HepG2 (cell line): ENCODE data around the gene INPP5K. TPM values are rescaled to one million over a fixed set of nuclear protein-coding genes. Genes with fewer than 3 reads are reported as not detected.

Source experiments
- ATAC-seq: fragments of 200-7000 bp; cut with Tn5 transposase; 3 replicates; pipeline ENCODE4 v1.9.1; 2020; ENCODE audit warnings: mild to moderate bottlenecking, moderate library complexity
- BruUV-seq: library from RNA; stranded (reverse); fragments of 400-500 nt; replicated peaks from 2 replicates; lab custom pipeline; 2021; lab: Mats Ljungman, UMichigan
- CTCF ChIA-PET: fragments of 300-600 bp; formaldehyde crosslinking; extraction: SDS; loops from one replicate; lab custom pipeline; 2021; ENCODE audit warnings: low total read pairs, inconsistent platforms, low intra/inter-chr PET ratio; lab: Yijun Ruan, JAX
- POLR2A ChIA-PET: fragments of 350-600 bp; sonication (Branson Sonifier 250); formaldehyde crosslinking; loops from one replicate; lab custom pipeline; 2020; ENCODE audit warnings: antibody characterized with exemption, inconsistent platforms; lab: Yijun Ruan, JAX
- DNase-seq: peaks from one replicate; pipeline ENCODE4 v3.0.0-alpha.2; 2015; ENCODE audit warnings: low spot score
- FAIRE-seq: peaks from 3 replicates; lab custom pipeline; 2011; peaks lifted over from hg19 to GRCh38; lab: Jason Lieb, UNC
- H2AFZ ChIP-seq: one replicate; pipeline ENCODE4 v1.6.1; 2011; ENCODE audit warnings: low read length, inconsistent platforms
- H3K27ac ChIP-seq: fragments of 300-600 bp; 3 replicates; pipeline ENCODE4 v1.8.0; 2011; ENCODE audit warnings: mixed run types, mild to moderate bottlenecking, mixed read lengths, low read length, inconsistent platforms; ENCODE audit not compliant: insufficient read depth; ENCODE audit errors: extremely low read length
- H3K27me3 ChIP-seq, 2 experiments: fragments of 200-600 bp in 1 of 2; 2 replicates in 1 of 2; 3 replicates in 1 of 2; pipeline versions ENCODE4 v1.6.0 to v1.8.0; 2011; ENCODE audit warnings: low read length in 2 of 2, mild to moderate bottlenecking in 2 of 2, moderate library complexity in 2 of 2, inconsistent platforms in 1 of 2; ENCODE audit not compliant: insufficient read depth in 2 of 2, control insufficient read depth in 1 of 2
- H3K36me3 ChIP-seq, 2 experiments: fragments of 200-600 bp in 1 of 2; replicated peaks in 1 of 2; 2 replicates in 1 of 2; 3 replicates in 1 of 2; pipeline versions ENCODE4 v1.5.1 to v1.8.0; 2011; ENCODE audit warnings: low read length in 2 of 2, inconsistent platforms in 1 of 2; ENCODE audit not compliant: insufficient read depth in 2 of 2, control insufficient read depth in 1 of 2
- H3K4me1 ChIP-seq: 2 replicates; pipeline ENCODE4 v1.5.1; 2012; ENCODE audit warnings: low read length, inconsistent platforms; ENCODE audit not compliant: insufficient read depth
- H3K4me2 ChIP-seq: 2 replicates; pipeline ENCODE4 v1.6.0; 2011; ENCODE audit warnings: low read depth, low read length, inconsistent platforms
- H3K4me3 ChIP-seq, 3 experiments: fragments of 200-600 bp in 1 of 3; sonication (generic), shearing (Covaris generic) in 1 of 3; replicated peaks in 1 of 3; 2 replicates each; pipeline ENCODE4 v1.5.1; 2011 to 2016; ENCODE audit warnings: low read length in 3 of 3, inconsistent platforms in 2 of 3, low read depth in 2 of 3, mild to moderate bottlenecking in 2 of 3, control low read depth in 1 of 3, mixed read lengths in 1 of 3; ENCODE audit not compliant: insufficient read depth in 1 of 3
- H3K79me2 ChIP-seq: one replicate; pipeline ENCODE4 v1.6.1; 2011; ENCODE audit warnings: low read length, inconsistent platforms; ENCODE audit not compliant: insufficient read depth
- H3K9ac ChIP-seq: 2 replicates; pipeline ENCODE4 v1.6.0; 2011; ENCODE audit warnings: mild to moderate bottlenecking, low read depth, low read length, inconsistent platforms; ENCODE audit not compliant: insufficient read depth
- H3K9me3 ChIP-seq: 2 replicates; pipeline ENCODE4 v1.5.1; 2012; ENCODE audit warnings: mild to moderate bottlenecking, low read length
- H4K20me1 ChIP-seq: 2 replicates; pipeline ENCODE4 v1.6.0; 2011; ENCODE audit warnings: inconsistent platforms, mild to moderate bottlenecking, low read length, moderate library complexity; ENCODE audit not compliant: insufficient read depth
- EED ChIP-seq: sonication (generic); formaldehyde crosslinking; IDR thresholded peaks from 2 replicates; pipeline ENCODE4 v1.5.0; 2020; ENCODE audit warnings: mild to moderate bottlenecking, missing genetic modification reagents
- JDP2 ChIP-seq: sonication (generic); formaldehyde crosslinking; IDR thresholded peaks from 2 replicates; pipeline ENCODE4 v1.8.1; 2022; ENCODE audit warnings: missing genetic modification reagents, borderline replicate concordance
- NFAT5 ChIP-seq: sonication (generic); formaldehyde crosslinking; IDR thresholded peaks from 2 replicates; pipeline ENCODE4 v1.4.0; 2020; ENCODE audit warnings: missing genetic modification reagents
- SP4 ChIP-seq: sonication (generic); formaldehyde crosslinking; IDR thresholded peaks from 2 replicates; pipeline ENCODE4 v1.8.1; 2023; ENCODE audit warnings: mild to moderate bottlenecking, missing genetic modification reagents
- ZNF335 ChIP-seq: sonication (generic); formaldehyde crosslinking; IDR thresholded peaks from 2 replicates; pipeline ENCODE4 v1.4.0; 2020; ENCODE audit warnings: missing genetic modification reagents
- ZNF484 ChIP-seq: sonication (generic); formaldehyde crosslinking; IDR thresholded peaks from 2 replicates; pipeline ENCODE4 v1.5.1; 2020; ENCODE audit warnings: mild to moderate bottlenecking, low read depth, missing genetic modification reagents, borderline replicate concordance
- WGBS: methylation state at CpG from one replicate; pipeline ENCODE4 v1.1.6; 2017; ENCODE audit warnings: low lambda C conversion rate; 5-methylcytosine and 5-hydroxymethylcytosine counted together
- in situ Hi-C: cut with HindIII; loops from 2 replicates; pipeline ENCODE4 v1.10.0; 2017; ENCODE audit warnings: low pct_unique_long_range_greater_than_20kb; ENCODE audit not compliant: extremely low pct_ligation_motif_present
- intact Hi-C: fragments of 100-400 bp; cut with micrococcal nuclease; formaldehyde crosslinking; loops from one replicate; pipeline ENCODE4 v1.10.0; 2022; ENCODE audit not compliant: unreplicated experiment
- polyA plus RNA-seq, 8 experiments: library from polyadenylated mRNA; depleted of rRNA in 3 of 8; stranded (reverse) in 7 of 8; unstranded in 1 of 8; fragments of >200 nt; fragmentation: Illumina TruSeq in 4 of 8; extraction: Trizol in 4 of 8; gene quantifications; 2 replicates each; pipeline versions ENCODE4 v1.2.1 to v1.2.3, GENCODE V29; 2011 to 2016; ENCODE audit warnings: low read depth in 4 of 8, missing spikeins in 1 of 8, mixed read lengths in 1 of 8; ENCODE audit not compliant: insufficient read depth in 1 of 8
- total RNA-seq, 5 experiments: library from RNA; depleted of rRNA; stranded (reverse); fragments of >200 nt; fragmentation: Illumina TruSeq; extraction: Trizol; gene quantifications; 2 replicates each; pipeline ENCODE4 v1.2.3, GENCODE V29; 2016; ENCODE audit warnings: low read depth in 1 of 5
- TF ChIP-seq, protein P1 (sequence below): sonication (generic); formaldehyde crosslinking; IDR thresholded peaks from 2 replicates; pipeline ENCODE4 v1.8.0; 2022; ENCODE audit warnings: mild to moderate bottlenecking, missing genetic modification reagents, moderate library complexity
- TF ChIP-seq, protein P2 (sequence below): IDR thresholded peaks from 2 replicates; pipeline ENCODE4 v1.6.1; 2012; ENCODE audit warnings: low read depth, low read length, improper control_type of control experiment
- TF ChIP-seq, protein P3 (sequence below): sonication (generic); formaldehyde crosslinking; IDR thresholded peaks from 2 replicates; pipeline ENCODE4 v1.8.1; 2023; ENCODE audit warnings: mild to moderate bottlenecking, missing genetic modification reagents, borderline replicate concordance

INPP5K gene
- total and polyA plus RNA-seq, 2 of the 13 experiments (the other 11 are each of a cell fraction or from before 2014, with no cell fraction given), result 4.8 to 9.6 TPM

DNA sequence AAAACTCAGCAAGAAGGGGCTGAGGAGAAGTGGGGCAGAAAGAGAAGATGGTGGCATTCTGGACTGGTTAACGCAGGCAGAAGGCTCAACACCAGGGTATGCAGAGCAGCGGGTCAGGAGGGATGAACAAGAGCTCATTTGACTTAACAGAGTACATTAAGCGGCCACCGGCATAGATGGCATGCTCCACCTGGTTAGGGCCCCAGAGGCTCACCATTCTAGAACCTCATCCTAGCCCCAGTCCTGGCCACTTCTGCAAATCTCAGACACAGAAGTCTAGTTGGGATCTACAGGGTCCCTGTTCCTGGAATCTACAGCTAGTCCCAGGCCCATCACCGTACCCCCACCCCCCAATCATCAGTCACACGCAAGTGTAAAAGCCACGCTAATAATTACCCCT is 22.2 kb downstream of the INPP5K start (continued):
- no peak for TF ChIP-seq NFAT5 (CRISPR knock-in tag)

DNA sequence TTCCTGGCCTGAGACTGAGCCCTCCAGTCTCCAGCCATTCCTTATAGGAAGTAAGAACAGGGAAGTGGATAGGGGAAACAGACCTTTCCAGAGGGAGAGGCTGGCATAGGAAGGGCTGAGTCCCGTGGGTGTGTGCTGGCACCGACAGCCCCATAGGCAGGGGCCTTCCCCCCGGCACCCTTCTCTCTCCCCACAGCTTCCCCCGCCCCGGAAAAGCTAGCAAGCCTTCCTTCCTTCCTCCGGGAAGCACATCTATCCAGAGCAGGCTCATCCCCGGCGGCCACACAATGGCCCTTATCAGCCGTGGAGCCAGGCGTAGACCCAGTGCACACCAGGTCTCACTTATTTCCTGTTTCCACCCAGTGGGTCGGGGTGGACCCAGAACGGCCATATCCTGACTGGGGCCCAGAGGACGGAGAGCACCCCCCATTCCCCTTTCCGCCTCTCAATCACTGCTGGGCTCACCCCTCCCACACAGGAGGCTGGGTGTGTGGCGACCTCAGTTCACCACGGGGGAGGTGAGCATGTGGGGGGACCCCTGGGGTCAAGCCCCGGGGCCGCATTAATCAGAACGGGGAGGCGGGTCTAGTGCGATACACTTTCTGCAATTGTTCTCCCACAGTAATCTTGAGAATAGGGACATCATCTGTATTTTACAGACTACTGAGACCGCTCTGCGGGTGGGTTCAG is 23.0 kb downstream of the INPP5K start:
- 87% methylated on average over 12 of the region's 23 CpGs for WGBS
- H4K20me1 ChIP-seq, result no peaks in the 10 kb centered on the region
- no peak for TF ChIP-seq ZNF335 (CRISPR knock-in tag)
- TF ChIP-seq EED (CRISPR knock-in tag), result no peak
- no peak for TF ChIP-seq ZNF484
- TF ChIP-seq, protein P1, sequence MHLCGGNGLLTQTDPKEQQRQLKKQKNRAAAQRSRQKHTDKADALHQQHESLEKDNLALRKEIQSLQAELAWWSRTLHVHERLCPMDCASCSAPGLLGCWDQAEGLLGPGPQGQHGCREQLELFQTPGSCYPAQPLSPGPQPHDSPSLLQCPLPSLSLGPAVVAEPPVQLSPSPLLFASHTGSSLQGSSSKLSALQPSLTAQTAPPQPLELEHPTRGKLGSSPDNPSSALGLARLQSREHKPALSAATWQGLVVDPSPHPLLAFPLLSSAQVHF (CRISPR knock-in tag), result no peak
- TF ChIP-seq SP4 (CRISPR knock-in tag), result no peak
- TF ChIP-seq, protein P2, sequence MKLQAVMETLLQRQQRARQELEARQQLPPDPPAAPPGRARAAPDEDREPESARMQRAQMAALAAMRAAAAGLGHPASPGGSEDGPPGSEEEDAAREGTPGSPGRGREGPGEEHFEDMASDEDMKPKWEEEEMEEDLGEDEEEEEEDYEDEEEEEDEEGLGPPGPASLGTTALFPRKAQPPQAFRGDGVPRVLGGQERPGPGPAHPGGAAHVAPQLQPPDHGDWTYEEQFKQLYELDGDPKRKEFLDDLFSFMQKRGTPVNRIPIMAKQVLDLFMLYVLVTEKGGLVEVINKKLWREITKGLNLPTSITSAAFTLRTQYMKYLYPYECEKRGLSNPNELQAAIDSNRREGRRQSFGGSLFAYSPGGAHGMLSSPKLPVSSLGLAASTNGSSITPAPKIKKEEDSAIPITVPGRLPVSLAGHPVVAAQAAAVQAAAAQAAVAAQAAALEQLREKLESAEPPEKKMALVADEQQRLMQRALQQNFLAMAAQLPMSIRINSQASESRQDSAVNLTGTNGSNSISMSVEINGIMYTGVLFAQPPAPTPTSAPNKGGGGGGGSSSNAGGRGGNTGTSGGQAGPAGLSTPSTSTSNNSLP, result no peak
- no peak for TF ChIP-seq JDP2
- TF ChIP-seq, protein P3, sequence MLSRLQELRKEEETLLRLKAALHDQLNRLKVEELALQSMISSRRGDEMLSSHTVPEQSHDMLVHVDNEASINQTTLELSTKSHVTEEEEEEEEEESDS, result no peak
- TF ChIP-seq, all 625 proteins: peak for 0
- DNase-seq, result no peak
- Histone ChIP-seq H3K9me3 (no peaks in the 10 kb centered on the region), H3K4me1 (peaks cover 39% of the 10 kb centered on the region), H3K27ac (no peak overlapping the region), H3K36me3 (no peaks in the 10 kb centered on the region), H3K27me3 (no peaks in the 10 kb centered on the region; a peak in 1 of 5 replicates), H3K79me2 (peaks cover 13% of the 10 kb centered on the region), H3K4me3 (no peak overlapping the region), H3K9ac (no peak overlapping the region), H2AFZ (no peak overlapping the region), H3K4me2 (peak overlapping the region; percentile 99; the same call in 1 of the 2 replicates)
- POLR2A ChIA-PET, result interaction anchor here (1.4 to 2.4 kb wide), 3 partner anchors 22 to 137 kb away, joined by 4 to 19 read pairs (median 4); partner anchors contain the start of genes CRK and INPP5K
- FAIRE-seq, result no peak
- CTCF ChIA-PET, result no interaction called here
- no TSS peak for BruUV-seq
- ATAC-seq, result no peak
- intact Hi-C loops (no loop called here), in situ Hi-C loops (no loop called here)
